H1 (cell line): ENCODE measurements around the gene SLC1A6. TPM values are rescaled to one million over a fixed set of nuclear protein-coding genes. Genes with fewer than 3 reads are reported as not detected.

Experiments
- CTCF ChIA-PET: fragments of 300-600 bp; sonication (Branson Sonifier 250); formaldehyde crosslinking; loops from one replicate; lab custom pipeline; 2021; ENCODE audit not compliant: partially characterized antibody; lab: Charles Lee
- POLR2A ChIA-PET: fragments of 300-600 bp; sonication (Branson Sonifier 250); formaldehyde crosslinking; loops from one replicate; lab custom pipeline; 2021; ENCODE audit warnings: inconsistent platforms; ENCODE audit not compliant: partially characterized antibody; lab: Charles Lee
- DNase-seq, 2 experiments: peaks; one replicate each; pipeline versions ENCODE4 v3.0.0 to v3.0.0-alpha.2; 2010 to 2022; ENCODE audit warnings: low spot score in 2 of 2, low read depth in 1 of 2, mixed read lengths in 1 of 2
- FAIRE-seq: peaks from 2 replicates; lab custom pipeline; 2011; peaks lifted over from hg19 to GRCh38; lab: Jason Lieb, UNC
- H2AFZ ChIP-seq: 2 replicates; pipeline ENCODE4 v1.8.1; 2012; ENCODE audit warnings: low read length, inconsistent platforms
- H2AK5ac ChIP-seq: 2 replicates; pipeline ENCODE4 v1.6.1; 2013; ENCODE audit warnings: low read depth, low read length
- H2BK120ac ChIP-seq: replicated peaks from 2 replicates; pipeline ENCODE3; 2013; ENCODE audit warnings: low read depth, low read length, inconsistent platforms
- H2BK12ac ChIP-seq: 2 replicates; pipeline ENCODE4 v1.6.1; 2013; ENCODE audit warnings: low read depth, low read length
- H2BK15ac ChIP-seq: 2 replicates; pipeline ENCODE4 v1.6.1; 2013; ENCODE audit warnings: low read length
- H2BK20ac ChIP-seq: 2 replicates; pipeline ENCODE4 v1.6.1; 2013; ENCODE audit warnings: low read length
- H2BK5ac ChIP-seq: 2 replicates; pipeline ENCODE4 v1.6.1; 2013; ENCODE audit warnings: low read depth, low read length
- H3K14ac ChIP-seq: 2 replicates; pipeline ENCODE4 v1.6.1; 2013; ENCODE audit warnings: inconsistent platforms; ENCODE audit not compliant: insufficient read length
- H3K18ac ChIP-seq: 2 replicates; pipeline ENCODE4 v1.6.1; 2013; ENCODE audit warnings: low read length; ENCODE audit errors: extremely low read depth
- H3K23ac ChIP-seq: 2 replicates; pipeline ENCODE4 v1.6.1; 2013; ENCODE audit warnings: inconsistent platforms; ENCODE audit not compliant: insufficient read length
- H3K23me2 ChIP-seq: 2 replicates; pipeline ENCODE4 v1.6.1; 2013; ENCODE audit warnings: low read depth, low read length
- H3K27ac ChIP-seq: 2 replicates; pipeline ENCODE4 v1.6.1; 2011; ENCODE audit warnings: low read depth, low read length, inconsistent platforms
- H3K27me3 ChIP-seq, 4 experiments: replicated peaks in 1 of 4; 1 replicate in 1 of 4; 2 replicates in 3 of 4; pipeline versions ENCODE4 v1.6.1 to v1.8.1; 2011 to 2013; ENCODE audit warnings: low read length in 3 of 4, mild to moderate bottlenecking in 3 of 4, inconsistent platforms in 2 of 4, mixed read lengths in 2 of 4, moderate library complexity in 1 of 4; ENCODE audit not compliant: control insufficient read depth in 3 of 4, insufficient read depth in 3 of 4; ENCODE audit errors: extremely low read depth in 1 of 4
- H3K36me3 ChIP-seq, 4 experiments: 2 replicates each; pipeline versions ENCODE4 v1.6.1 to v1.8.1; 2011 to 2013; ENCODE audit warnings: mild to moderate bottlenecking in 4 of 4, low read length in 3 of 4, moderate library complexity in 2 of 4, control low read depth in 1 of 4, inconsistent platforms in 1 of 4; ENCODE audit not compliant: insufficient read depth in 4 of 4, control insufficient read depth in 2 of 4
- H3K4ac ChIP-seq: replicated peaks from 2 replicates; pipeline ENCODE3; 2013; ENCODE audit warnings: low read length, low read depth, mixed read lengths, inconsistent platforms; ENCODE audit not compliant: insufficient read length
- H3K4me1 ChIP-seq, 4 experiments: replicated peaks in 1 of 4; 1 replicate in 1 of 4; 2 replicates in 3 of 4; pipeline versions ENCODE4 v1.6.1 to v1.8.1; 2011 to 2013; ENCODE audit warnings: low read length in 3 of 4, inconsistent platforms in 2 of 4, mixed read lengths in 1 of 4; ENCODE audit not compliant: insufficient read depth in 4 of 4, control insufficient read depth in 3 of 4
- H3K4me2 ChIP-seq, 2 experiments: 2 replicates each; pipeline versions ENCODE4 v1.6.1 to v1.8.1; 2011 to 2013; ENCODE audit warnings: low read depth in 2 of 2, low read length in 2 of 2, control low read depth in 1 of 2, inconsistent platforms in 1 of 2, mild to moderate bottlenecking in 1 of 2; ENCODE audit not compliant: insufficient read depth in 1 of 2
- H3K4me3 ChIP-seq, 4 experiments: fragments of 200-600, 300-600 bp in 1 of 4; sonication (generic), shearing (Covaris generic), sonication (Bioruptor Twin) in 1 of 4; 2 replicates each; pipeline versions ENCODE4 v1.5.1 to v1.8.1; 2011 to 2016; ENCODE audit warnings: low read length in 4 of 4, low read depth in 3 of 4, control low read depth in 2 of 4, inconsistent platforms in 2 of 4, mild to moderate bottlenecking in 2 of 4, mixed read lengths in 1 of 4, moderate library complexity in 1 of 4; ENCODE audit not compliant: insufficient read depth in 2 of 4; ENCODE audit errors: extremely low read depth in 1 of 4
- H3K56ac ChIP-seq: replicated peaks from 2 replicates; pipeline ENCODE3; 2013; ENCODE audit warnings: low read depth, mild to moderate bottlenecking, mixed read lengths, low read length, inconsistent platforms; ENCODE audit not compliant: insufficient read length
- H3K79me1 ChIP-seq: 2 replicates; pipeline ENCODE4 v1.6.1; 2013; ENCODE audit warnings: low read depth, low read length, control low read depth
- H3K79me2 ChIP-seq, 2 experiments: 2 replicates each; pipeline versions ENCODE4 v1.6.1 to v1.8.1; 2012 to 2013; ENCODE audit warnings: low read length in 2 of 2, mild to moderate bottlenecking in 2 of 2, inconsistent platforms in 1 of 2; ENCODE audit not compliant: insufficient read depth in 2 of 2, control insufficient read depth in 1 of 2
- H3K9ac ChIP-seq, 4 experiments: replicated peaks in 1 of 4; 1 replicate in 1 of 4; 2 replicates in 3 of 4; pipeline versions ENCODE4 v1.6.1 to v1.8.1; 2011 to 2013; ENCODE audit warnings: low read depth in 3 of 4, low read length in 3 of 4, control low read depth in 2 of 4, mild to moderate bottlenecking in 2 of 4, moderate library complexity in 2 of 4, inconsistent platforms in 1 of 4; ENCODE audit errors: extremely low read depth in 1 of 4
- H3K9me3 ChIP-seq, 2 experiments: 2 replicates each; pipeline versions ENCODE4 v1.6.1 to v1.8.1; 2012 to 2013; ENCODE audit warnings: mild to moderate bottlenecking in 2 of 2, moderate library complexity in 2 of 2, control low read depth in 1 of 2, inconsistent platforms in 1 of 2, low read depth in 1 of 2, low read length in 1 of 2, mixed read lengths in 1 of 2; ENCODE audit not compliant: insufficient read depth in 2 of 2
- H4K20me1 ChIP-seq, 2 experiments: replicated peaks in 1 of 2; 2 replicates each; pipeline versions ENCODE3 to v1.8.1; 2011 to 2013; ENCODE audit warnings: inconsistent platforms in 2 of 2, low read length in 2 of 2, mild to moderate bottlenecking in 1 of 2; ENCODE audit not compliant: insufficient read depth in 2 of 2, control insufficient read depth in 1 of 2
- H4K5ac ChIP-seq: 2 replicates; pipeline ENCODE4 v1.6.1; 2013; ENCODE audit warnings: low read length, low read depth, mixed read lengths, inconsistent platforms; ENCODE audit not compliant: insufficient read length
- H4K8ac ChIP-seq: 2 replicates; pipeline ENCODE4 v1.8.0; 2013; ENCODE audit warnings: mild to moderate bottlenecking, moderate library complexity, low read length, inconsistent platforms; ENCODE audit not compliant: insufficient read depth; ENCODE audit errors: extremely low read depth
- H4K91ac ChIP-seq: replicated peaks from 2 replicates; pipeline ENCODE3; 2013; ENCODE audit warnings: low read length, mixed read lengths, inconsistent platforms; ENCODE audit not compliant: insufficient read length
- BRCA1 ChIP-seq: IDR thresholded peaks from 2 replicates; pipeline ENCODE4 v1.6.1; 2012; ENCODE audit warnings: low read depth, low read length, improper control_type of control experiment
- CBX8 ChIP-seq: fragments of 300-800, 300-1000 bp; sonication (generic); IDR thresholded peaks from 2 replicates; pipeline ENCODE4 v1.7.1; 2016; ENCODE audit warnings: low read depth, low read length, borderline replicate concordance
- JUN ChIP-seq: IDR thresholded peaks from 2 replicates; pipeline ENCODE4 v1.6.1; 2011; ENCODE audit warnings: low read depth, mild to moderate bottlenecking, improper control_type of control experiment, low read length
- KDM1A ChIP-seq: fragments of 200-600, 300-600 bp; sonication (generic); IDR thresholded peaks from 2 replicates; pipeline ENCODE4 v1.7.1; 2016; ENCODE audit warnings: mild to moderate bottlenecking, low read length, borderline replicate concordance
- NANOG ChIP-seq: IDR thresholded peaks from 2 replicates; pipeline ENCODE4 v1.6.1; 2011; ENCODE audit warnings: low read length, low read depth, mild to moderate bottlenecking, inconsistent platforms; ENCODE audit not compliant: insufficient read depth, poor library complexity, severe bottlenecking
- PHF8 ChIP-seq: fragments of 200-600 bp; sonication (generic); conservative IDR thresholded peaks from 2 replicates; pipeline ENCODE4 v1.7.1; 2012; ENCODE audit warnings: low read depth, mild to moderate bottlenecking, inconsistent platforms, low read length, moderate library complexity
- RNF2 ChIP-seq: fragments of 200-900, 300-1000 bp; sonication (generic); IDR thresholded peaks from 2 replicates; pipeline ENCODE4 v1.7.1; 2016; ENCODE audit warnings: borderline replicate concordance, low read depth, mild to moderate bottlenecking, antibody characterized with exemption, low read length; ENCODE audit not compliant: poor library complexity, severe bottlenecking; ENCODE audit errors: missing control alignments
- RXRA ChIP-seq: IDR thresholded peaks from 2 replicates; pipeline ENCODE4 v1.6.1; 2011; ENCODE audit warnings: low read depth, mild to moderate bottlenecking, low read length, moderate library complexity; ENCODE audit not compliant: insufficient read depth
- SIRT6 ChIP-seq: IDR thresholded peaks from one replicate; pipeline ENCODE4 v1.7.1; 2012; ENCODE audit warnings: low read length, inconsistent platforms
- SRF ChIP-seq: IDR thresholded peaks from 2 replicates; pipeline ENCODE4 v1.6.1; 2011; ENCODE audit warnings: mild to moderate bottlenecking, low read depth, low read length, moderate library complexity
- TBP ChIP-seq: IDR thresholded peaks from 2 replicates; pipeline ENCODE4 v1.6.1; 2011; ENCODE audit warnings: low read depth, low read length, improper control_type of control experiment
- TCF12 ChIP-seq: IDR thresholded peaks from 2 replicates; pipeline ENCODE4 v1.6.1; 2011; ENCODE audit warnings: low read depth, mild to moderate bottlenecking, low read length
- WGBS, 2 experiments: shearing (Covaris generic) in 1 of 2; methylation state at CpG; one replicate each; pipeline versions ENCODE4 v1.1.6 to v1.1.7; 2013 to 2015; ENCODE audit warnings: low lambda C conversion rate in 2 of 2, mixed read lengths in 2 of 2, inconsistent platforms in 1 of 2, low coverage in 1 of 2, missing lambda C conversion rate in 1 of 2; ENCODE audit not compliant: insufficient replicate concordance in 2 of 2, insufficient coverage in 1 of 2, insufficient read length in 1 of 2; ENCODE audit errors: extremely low coverage in 1 of 2, missing lambda C conversion rate in 1 of 2; 5-methylcytosine and 5-hydroxymethylcytosine counted together
- polyA plus RNA-seq, 7 experiments: library from polyadenylated mRNA; depleted of rRNA in 3 of 7; stranded (reverse) in 5 of 7; unstranded in 2 of 7; fragments of >200 nt in 5 of 7; fragments of 200-250 nt in 2 of 7; gene quantifications; 1 replicate in 5 of 7; 2 replicates in 1 of 7; 4 replicates in 1 of 7; pipeline versions ENCODE4 v1.2.1 to v1.2.3, GENCODE V29; 2011 to 2013; ENCODE audit warnings: missing spikeins in 2 of 7, mixed read lengths in 2 of 7
- total RNA-seq: library from RNA; stranded (reverse); fragmentation: NEBNext Ultra II Directional; extraction: Animal tissue kit (Norgen Biotek cat#: 25700); gene quantifications from 2 replicates; pipeline ENCODE4 v1.2.1, GENCODE V29; 2021
- TF ChIP-seq, protein P1 (sequence below): IDR thresholded peaks from 2 replicates; pipeline ENCODE4 v1.6.1; 2011; ENCODE audit warnings: low read length, improper control_type of control experiment

SLC1A6 gene
- total and polyA plus RNA-seq, 2 of the 8 experiments (the other 6 are each of a cell fraction or from before 2014, with no cell fraction given), result 14.0 to 26.6 TPM

GRCh38 chr19:14901675-14902260, 77.9 kb downstream of the SLC1A6 start:
- Histone ChIP-seq H4K5ac (no peak overlapping the region), H2AK5ac (no peak overlapping the region), H2BK20ac (no peak overlapping the region), H4K91ac (no peak overlapping the region), H2BK5ac (no peak overlapping the region), H3K23ac (no peak overlapping the region), H3K27ac (no peak overlapping the region), H3K4ac (no peak overlapping the region), H3K4me1 (no peaks in the 10 kb centered on the region), H3K27me3 (no peaks in the 10 kb centered on the region), H2AFZ (no peak overlapping the region), H3K14ac (no peak overlapping the region), H3K9me3 (peaks cover 36 to 50% of the 10 kb centered on the region in 2 experiments), H3K56ac (no peak overlapping the region), H3K79me2 (no peaks in the 10 kb centered on the region), H3K9ac (no peak overlapping the region), H3K79me1 (no peaks in the 10 kb centered on the region), H2BK120ac (no peak overlapping the region), H2BK12ac (no peak overlapping the region), H3K36me3 (no peaks in the 10 kb centered on the region; a peak in 1 of 8 replicates), H3K23me2 (no peaks in the 10 kb centered on the region), H3K4me3 (no peak overlapping the region), H4K20me1 (no peaks in the 10 kb centered on the region), H3K18ac (no peak overlapping the region), H3K4me2 (no peak overlapping the region), H4K8ac (no peak overlapping the region), H2BK15ac (no peak overlapping the region)
- CTCF ChIA-PET, result no interaction called here
- POLR2A ChIA-PET, result no interaction called here
- DNase-seq (no peak), FAIRE-seq (no peak)
- 6% methylated on average over 2 of the region's 2 CpGs; no CpG with 5 or more reads in 1 of the 2 experiments for WGBS, 2 experiments
- TF ChIP-seq PHF8 (no peak), NANOG (no peak), BRCA1 (no peak), SRF (no peak), RNF2 (no peak), TCF12 (no peak), TBP (no peak), JUN (no peak), KDM1A (no peak), RXRA (no peak), CBX8 (no peak), SIRT6 (no peak)
- TF ChIP-seq, protein P1, sequence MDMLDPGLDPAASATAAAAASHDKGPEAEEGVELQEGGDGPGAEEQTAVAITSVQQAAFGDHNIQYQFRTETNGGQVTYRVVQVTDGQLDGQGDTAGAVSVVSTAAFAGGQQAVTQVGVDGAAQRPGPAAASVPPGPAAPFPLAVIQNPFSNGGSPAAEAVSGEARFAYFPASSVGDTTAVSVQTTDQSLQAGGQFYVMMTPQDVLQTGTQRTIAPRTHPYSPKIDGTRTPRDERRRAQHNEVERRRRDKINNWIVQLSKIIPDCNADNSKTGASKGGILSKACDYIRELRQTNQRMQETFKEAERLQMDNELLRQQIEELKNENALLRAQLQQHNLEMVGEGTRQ, result no peak
